Upper lobe of left lung (tissue), 6 donors: Measurements from ENCODE around the gene PRC1. TPM values are rescaled to one million over a fixed set of nuclear protein-coding genes. Genes with fewer than 3 reads are reported as not detected.

Experiments
- ATAC-seq, 2 donors: fragments of 200-7000 bp; cut with Tn5 transposase; one replicate each; pipeline ENCODE4 v1.9.1; 2022; ENCODE audit warnings: mild to moderate bottlenecking in 2 of 2, moderate library complexity in 2 of 2; ENCODE audit not compliant: low FRiP score in 2 of 2
- DNase-seq, 2 donors: peaks; one replicate each; pipeline ENCODE4 v3.0.0-alpha.2; 2019 to 2020
- H3K27ac ChIP-seq, 4 donors: fragments of 200-600 bp; sonication (generic); one replicate each; pipeline ENCODE4 v1.5.1; 2016 to 2019
- H3K27me3 ChIP-seq, 4 donors: fragments of 200-600 bp; sonication (generic); one replicate each; pipeline ENCODE4 v1.5.1; 2017 to 2019
- H3K36me3 ChIP-seq, 4 donors: fragments of 200-600 bp; sonication (generic); one replicate each; pipeline ENCODE4 v1.5.1; 2016 to 2019
- H3K4me1 ChIP-seq, 4 donors: fragments of 200-600 bp; sonication (generic); one replicate each; pipeline ENCODE4 v1.5.1; 2018 to 2019
- H3K4me3 ChIP-seq, 4 donors: fragments of 200-600 bp; sonication (generic); one replicate each; pipeline ENCODE4 v1.5.1; 2017 to 2019; ENCODE audit warnings: mild to moderate bottlenecking in 2 of 4, moderate library complexity in 1 of 4
- H3K9me3 ChIP-seq, 4 donors: fragments of 200-600 bp; sonication (generic); one replicate each; pipeline ENCODE4 v1.5.1; 2018 to 2019
- EP300 ChIP-seq, 4 donors: sonication (generic); formaldehyde crosslinking; IDR thresholded peaks; one replicate each; pipeline ENCODE4 v1.5.1; 2017; ENCODE audit warnings: antibody characterized with exemption in 4 of 4, control low read depth in 2 of 4
- POLR2A ChIP-seq, 4 donors: fragments of 450-650 bp; IDR thresholded peaks; one replicate each; pipeline ENCODE4 v1.5.1; 2016 to 2017; ENCODE audit warnings: antibody characterized with exemption in 4 of 4, mild to moderate bottlenecking in 2 of 4
- POLR2AphosphoS5 ChIP-seq, 2 donors: sonication (generic); formaldehyde crosslinking; IDR thresholded peaks; one replicate each; pipeline ENCODE4 v1.5.1; 2017; ENCODE audit warnings: antibody characterized with exemption in 2 of 2
- WGBS, 2 donors: methylation state at CpG; one replicate each; pipeline ENCODE4 v1.1.5; 2017 to 2018; 5-methylcytosine and 5-hydroxymethylcytosine counted together
- total RNA-seq, 6 donors: library from RNA; depleted of rRNA in 4 of 6; stranded (reverse); fragments of >200 nt in 4 of 6; gene quantifications; one replicate each; pipeline versions ENCODE4 v1.1.0 to v1.2.1, GENCODE V29; 2016 to 2021
- TF ChIP-seq, protein P1 (sequence below), 6 experiments: fragments of 450-650 bp in 4 of 6; fragments of 200-600 bp in 2 of 6; sonication (generic) in 2 of 6; IDR thresholded peaks; one replicate each; pipeline ENCODE4 v1.5.1; 2016 to 2019; ENCODE audit warnings: antibody characterized with exemption in 6 of 6
- donor health status: DM: no; HTN: no; CAD: no; lungs with moderate emphysema.
- donor health status: DM: no; HTN: yes; CAD: no; lungs with severe emphysema.

The PRC1 gene
- total RNA-seq, 6 donors from 2014 or later, result 4.1 to 20.0 (median 10.7) TPM

DNA sequence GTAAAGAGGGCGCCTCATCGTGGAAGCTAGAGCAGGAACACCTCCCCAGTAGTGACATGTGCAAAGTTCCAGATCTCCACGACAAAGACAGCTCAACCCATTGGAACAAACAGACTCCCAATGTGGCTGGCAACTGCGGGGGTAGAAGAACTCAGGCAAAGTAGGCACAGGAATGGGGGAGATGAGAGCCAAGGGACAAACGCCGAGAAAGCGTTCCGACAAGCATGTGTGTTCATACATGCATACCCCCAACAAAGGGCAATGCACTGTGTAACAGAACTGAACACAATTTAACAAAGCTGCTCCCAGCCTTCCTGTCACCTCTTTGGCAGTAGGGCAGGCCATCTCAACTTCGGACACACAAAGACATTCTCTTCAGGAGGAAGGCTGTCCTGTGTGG, 28.1 kb downstream of the PRC1 start:
- Histone ChIP-seq H3K9me3 (no peaks in the 10 kb centered on the region), H3K4me3 (no peak overlapping the region), H3K36me3 (peaks cover 0 to 32% (median 20%) of the 10 kb centered on the region in 4 donors), H3K27me3 (no peaks in the 10 kb centered on the region), H3K27ac (no peak overlapping the region), H3K4me1 (no peaks in the 10 kb centered on the region)
- 83 to 86% methylated on average over 9 of the region's 9 CpGs for WGBS, 2 donors
- TF ChIP-seq, protein P1, sequence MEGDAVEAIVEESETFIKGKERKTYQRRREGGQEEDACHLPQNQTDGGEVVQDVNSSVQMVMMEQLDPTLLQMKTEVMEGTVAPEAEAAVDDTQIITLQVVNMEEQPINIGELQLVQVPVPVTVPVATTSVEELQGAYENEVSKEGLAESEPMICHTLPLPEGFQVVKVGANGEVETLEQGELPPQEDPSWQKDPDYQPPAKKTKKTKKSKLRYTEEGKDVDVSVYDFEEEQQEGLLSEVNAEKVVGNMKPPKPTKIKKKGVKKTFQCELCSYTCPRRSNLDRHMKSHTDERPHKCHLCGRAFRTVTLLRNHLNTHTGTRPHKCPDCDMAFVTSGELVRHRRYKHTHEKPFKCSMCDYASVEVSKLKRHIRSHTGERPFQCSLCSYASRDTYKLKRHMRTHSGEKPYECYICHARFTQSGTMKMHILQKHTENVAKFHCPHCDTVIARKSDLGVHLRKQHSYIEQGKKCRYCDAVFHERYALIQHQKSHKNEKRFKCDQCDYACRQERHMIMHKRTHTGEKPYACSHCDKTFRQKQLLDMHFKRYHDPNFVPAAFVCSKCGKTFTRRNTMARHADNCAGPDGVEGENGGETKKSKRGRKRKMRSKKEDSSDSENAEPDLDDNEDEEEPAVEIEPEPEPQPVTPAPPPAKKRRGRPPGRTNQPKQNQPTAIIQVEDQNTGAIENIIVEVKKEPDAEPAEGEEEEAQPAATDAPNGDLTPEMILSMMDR (IDR thresholded peaks at IDR 0.05), result no peak
- no peak for TF ChIP-seq EP300 (IDR thresholded peaks at IDR 0.05)
- DNase-seq (no peak), ATAC-seq (no peak)

DNA sequence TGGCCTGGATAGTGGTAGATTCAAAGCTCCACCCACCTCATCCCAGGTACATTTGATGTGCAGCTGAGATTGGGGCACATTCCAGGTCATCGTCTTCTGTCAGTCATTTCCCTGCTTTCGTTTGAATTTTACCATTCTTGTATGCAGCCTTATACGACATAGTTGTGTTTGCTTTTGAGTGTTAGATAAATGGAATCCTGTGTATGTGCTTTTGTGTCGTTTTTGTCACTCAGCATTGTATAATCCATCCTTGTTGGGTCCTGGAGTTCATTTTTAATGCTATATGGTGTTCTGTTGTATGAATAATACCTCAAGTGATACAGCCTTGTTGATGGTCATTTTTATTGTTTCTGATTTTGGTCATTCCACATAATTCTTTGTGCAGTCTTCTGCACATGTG, 32.3 kb downstream of the PRC1 start:
- Histone ChIP-seq H3K4me1 (peaks cover 6 to 10% (median 8%) of the 10 kb centered on the region in 4 donors), H3K4me3 (no peak overlapping the region), H3K27ac (no peak overlapping the region), H3K27me3 (no peaks in the 10 kb centered on the region), H3K9me3 (no peaks in the 10 kb centered on the region), H3K36me3 (peaks cover 0 to 40% (median 16%) of the 10 kb centered on the region in 4 donors)
- ATAC-seq, result no peak
- no peak for DNase-seq
- no peak for TF ChIP-seq EP300 (IDR thresholded peaks at IDR 0.05)
- 83 to 87% methylated on average over 4 of the region's 4 CpGs for WGBS, 2 donors

DNA sequence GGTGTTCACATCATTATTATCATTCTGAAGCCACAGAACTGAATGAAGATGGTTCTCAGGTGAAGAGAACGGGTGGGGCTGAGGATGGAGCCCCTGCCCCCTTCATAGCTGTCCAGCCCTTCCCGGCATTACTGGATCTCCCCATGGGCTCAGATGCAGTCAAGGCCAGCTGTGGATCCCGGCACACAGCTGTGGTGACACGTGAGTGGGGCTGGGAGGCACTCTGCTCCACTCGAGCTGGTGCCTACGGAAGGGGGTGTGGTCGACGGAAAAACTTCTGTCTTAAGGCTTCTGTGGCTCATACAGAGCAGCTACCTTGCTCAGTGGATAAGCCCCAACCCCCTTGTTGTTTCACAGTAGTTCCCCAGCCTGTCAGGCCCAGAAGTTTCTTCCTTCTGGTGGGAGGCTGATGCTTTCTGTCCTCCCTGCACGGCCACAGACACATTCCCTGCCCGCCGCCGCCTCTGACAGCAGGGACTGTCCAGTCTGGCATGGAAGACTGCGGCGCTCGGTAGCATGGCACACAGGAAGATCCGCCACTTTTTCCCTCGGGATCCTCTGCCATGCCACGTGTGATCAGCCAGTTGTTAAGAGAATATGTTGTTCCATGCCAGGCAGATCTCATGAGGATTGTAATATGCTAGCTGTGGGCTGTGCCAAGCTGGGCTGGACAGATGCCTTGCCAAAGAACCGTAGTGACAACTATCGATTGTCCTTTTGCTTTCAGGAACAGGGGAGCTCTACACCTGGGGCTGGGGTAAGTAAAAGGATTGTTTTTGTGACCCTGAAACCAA, 33.8 kb downstream of the PRC1 start:
- H3K36me3 ChIP-seq, result peaks cover 0 to 29% (median 16%) of the 10 kb centered on the region in 4 donors
- no peak overlapping the region for H3K4me3 ChIP-seq
- no peak for ATAC-seq
- TF ChIP-seq EP300 (IDR thresholded peaks at IDR 0.05) (no peak), POLR2A (IDR thresholded peaks at IDR 0.05) (no peak), POLR2AphosphoS5 (IDR thresholded peaks at IDR 0.05) (no peak)
- TF ChIP-seq, protein P1 (IDR thresholded peaks at IDR 0.05), result no peak
- H3K27me3 ChIP-seq, result no peaks in the 10 kb centered on the region
- H3K27ac ChIP-seq, result no peak overlapping the region
- H3K9me3 ChIP-seq, result no peaks in the 10 kb centered on the region
- WGBS, 2 donors, result 86 to 87% methylated on average over 19 of the region's 20 CpGs
- H3K4me1 ChIP-seq, result peaks cover 17 to 24% (median 18%) of the 10 kb centered on the region in 4 donors
- DNase-seq, result peak in 1 of 2 donors; percentile 49

DNA sequence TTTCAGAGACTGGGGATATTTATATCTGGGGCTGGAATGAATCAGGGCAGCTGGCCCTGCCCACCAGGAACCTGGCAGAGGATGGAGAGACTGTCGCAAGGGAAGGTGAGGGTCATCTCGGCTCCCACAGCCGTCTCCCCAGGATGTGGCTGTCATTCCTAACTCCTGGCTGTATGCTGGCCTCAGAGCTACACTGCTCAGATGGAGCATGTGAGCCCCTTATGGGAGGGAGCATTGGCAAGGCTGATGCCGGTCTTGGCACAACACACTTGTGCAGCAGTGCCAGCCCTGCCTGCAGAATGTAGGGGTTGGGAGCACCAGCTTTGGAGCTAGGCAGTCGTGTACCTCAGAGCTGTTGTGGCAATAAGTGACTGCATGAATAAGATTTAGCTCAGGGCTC, 34.4 kb downstream of the PRC1 start:
- Histone ChIP-seq H3K36me3 (peaks cover 0 to 28% (median 16%) of the 10 kb centered on the region in 4 donors), H3K27ac (no peak overlapping the region), H3K27me3 (no peaks in the 10 kb centered on the region), H3K4me3 (no peak overlapping the region), H3K9me3 (no peaks in the 10 kb centered on the region), H3K4me1 (peaks cover 21 to 29% (median 22%) of the 10 kb centered on the region in 4 donors)
- TF ChIP-seq POLR2A (IDR thresholded peaks at IDR 0.05) (no peak), EP300 (IDR thresholded peaks at IDR 0.05) (no peak), POLR2AphosphoS5 (IDR thresholded peaks at IDR 0.05) (no peak)
- TF ChIP-seq, protein P1 (IDR thresholded peaks at IDR 0.05), result no peak
- ATAC-seq, result no peak
- no peak for DNase-seq
- WGBS, 2 donors, result 84 to 88% methylated on average over 1 to 5 of the region's 5 CpGs

DNA sequence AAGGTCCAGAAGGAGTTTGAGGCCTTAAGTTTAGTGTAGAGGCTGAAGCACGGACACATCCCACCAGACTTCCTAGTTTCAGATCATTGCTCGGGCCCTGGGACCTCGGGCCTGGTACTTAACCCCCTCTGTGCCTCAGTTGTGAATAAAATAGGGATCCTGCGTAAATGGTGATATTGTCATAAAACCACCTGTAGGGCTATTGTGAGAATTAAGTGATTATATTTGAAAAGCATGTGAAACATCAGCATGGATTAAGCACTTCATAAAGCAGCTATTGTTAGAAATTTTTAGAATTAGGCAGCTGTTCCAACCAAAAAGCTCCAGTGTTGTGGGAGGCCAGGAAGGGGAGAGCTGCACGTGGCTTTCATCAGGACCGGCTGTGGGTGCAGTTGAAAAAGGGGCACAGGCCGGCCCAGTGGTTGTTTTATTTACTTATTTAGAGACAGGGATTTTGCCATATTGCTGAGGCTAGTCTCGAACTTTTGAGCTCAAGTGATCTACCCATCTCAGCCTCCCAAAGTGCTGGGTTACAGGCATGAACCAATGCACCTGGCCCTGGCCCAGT, 35.2 kb downstream of the PRC1 start:
- Histone ChIP-seq H3K9me3 (no peaks in the 10 kb centered on the region), H3K4me1 (peaks cover 23 to 35% (median 25%) of the 10 kb centered on the region in 4 donors), H3K36me3 (peaks cover 0 to 28% (median 16%) of the 10 kb centered on the region in 4 donors), H3K27ac (no peak overlapping the region), H3K27me3 (no peaks in the 10 kb centered on the region), H3K4me3 (no peak overlapping the region)
- 86 to 92% methylated on average over 8 of the region's 8 CpGs for WGBS, 2 donors
- ATAC-seq, result no peak
- no peak for DNase-seq
- no peak for TF ChIP-seq POLR2A (IDR thresholded peaks at IDR 0.05)
